ENCODE measurements around the gene EBP. TPM values are rescaled to one million over a fixed set of nuclear protein-coding genes. Genes with fewer than 3 reads are reported as not detected.

EBP gene
- total and polyA plus RNA-seq, 2 of the 8 experiments (the other 6 are each of a cell fraction or from before 2014, with no cell fraction given) = 143 to 286 TPM

- Histone ChIP-seq H3K9me3 (ENCODE audit: insufficient read depth in 2 of 2, low read depth in 1 of 2, low read length in 1 of 2) (no peaks in the 10 kb centered on the region), H3K27ac (ENCODE audit: low read depth, low read length) (no peak overlapping the region), H3K79me1 (ENCODE audit: low read depth, low read length) (no peaks in the 10 kb centered on the region), H2BK20ac (ENCODE audit: low read length) (no peak overlapping the region), H3K23ac (ENCODE audit: insufficient read length) (no peak overlapping the region), H2BK12ac (ENCODE audit: low read depth, low read length) (no peak overlapping the region), H2BK5ac (ENCODE audit: low read depth, low read length) (no peak overlapping the region), H4K5ac (ENCODE audit: insufficient read length, low read depth, low read length) (no peak overlapping the region), H4K8ac (ENCODE audit: extremely low read depth, insufficient read depth, low read length) (no peak overlapping the region), H3K4me1 (replicated peaks in 1 of 4; ENCODE audit: control insufficient read depth in 3 of 4, insufficient read depth in 4 of 4, low read length in 3 of 4) (no peaks in the 10 kb centered on the region; a peak in 1 of 7 replicates), H3K79me2 (ENCODE audit: control insufficient read depth in 1 of 2, insufficient read depth in 2 of 2, low read length in 2 of 2) (no peaks in the 10 kb centered on the region), H2AFZ (ENCODE audit: low read length) (no peak overlapping the region), H2BK120ac (replicated peaks; ENCODE audit: low read depth, low read length) (no peak overlapping the region), H3K4me2 (ENCODE audit: insufficient read depth in 1 of 2, low read depth in 2 of 2, low read length in 2 of 2) (no peak overlapping the region), H4K20me1 (replicated peaks in 1 of 2; ENCODE audit: control insufficient read depth in 1 of 2, insufficient read depth in 2 of 2, low read length in 2 of 2) (no peaks in the 10 kb centered on the region), H3K36me3 (ENCODE audit: control insufficient read depth in 2 of 4, insufficient read depth in 4 of 4, low read length in 3 of 4) (peaks cover 0 to 3% (median 0%) of the 10 kb centered on the region in 4 experiments; a peak in 2 of 8 replicates), H4K91ac (replicated peaks; ENCODE audit: insufficient read length, low read length) (no peak overlapping the region), H3K14ac (ENCODE audit: insufficient read length) (no peak overlapping the region), H3K4ac (replicated peaks; ENCODE audit: insufficient read length, low read depth, low read length) (no peak overlapping the region), H3K18ac (ENCODE audit: extremely low read depth, low read length) (no peak overlapping the region), H3K9ac (replicated peaks in 1 of 4; ENCODE audit: extremely low read depth in 1 of 4, low read depth in 3 of 4, low read length in 3 of 4) (no peak overlapping the region), H3K4me3 (ENCODE audit: extremely low read depth in 1 of 4, insufficient read depth in 2 of 4, low read depth in 3 of 4, low read length in 4 of 4) (no peak overlapping the region), H2AK5ac (ENCODE audit: low read depth, low read length) (no peak overlapping the region), H3K56ac (replicated peaks; ENCODE audit: insufficient read length, low read depth, low read length) (no peak overlapping the region), H2BK15ac (ENCODE audit: low read length) (no peak overlapping the region), H3K27me3 (replicated peaks in 1 of 4; ENCODE audit: control insufficient read depth in 3 of 4, extremely low read depth in 1 of 4, insufficient read depth in 3 of 4, low read length in 3 of 4) (no peaks in the 10 kb centered on the region), H3K23me2 (ENCODE audit: low read depth, low read length) (no peaks in the 10 kb centered on the region)
- WGBS, 2 experiments (ENCODE audit: extremely low coverage in 1 of 2, insufficient coverage in 1 of 2, insufficient read length in 1 of 2, insufficient replicate concordance in 2 of 2, low coverage in 1 of 2, low lambda C conversion rate in 2 of 2, missing lambda C conversion rate in 1 of 2) = 100% methylated on average over 1 of the region's 2 CpGs; no CpG with 5 or more reads in 1 of the 2 experiments
- POLR2A ChIA-PET (ENCODE audit: partially characterized antibody) = interaction anchor here (1.6 kb wide), 1 partner anchor 16 kb away, joined by 4 read pairs; no protein-coding TSS in a partner anchor
- CTCF ChIA-PET (ENCODE audit: partially characterized antibody) = no interaction called here
- FAIRE-seq = no peak
- no peak for DNase-seq (ENCODE audit: low read depth in 1 of 2, low spot score in 2 of 2)
- TF ChIP-seq TAF1 (IDR thresholded peaks at IDR 0.05; ENCODE audit: low read depth, low read length) (no peak), ZNF274 (IDR thresholded peaks at IDR 0.05; ENCODE audit: borderline replicate concordance, extremely low read depth, low read length) (no peak), ASH2L (IDR thresholded peaks at IDR 0.05; ENCODE audit: low read length) (no peak), TAF7 (optimal IDR thresholded peaks at IDR 0.05; ENCODE audit: borderline replicate concordance, low read depth, low read length) (no peak), EGR1 (IDR thresholded peaks at IDR 0.05; ENCODE audit: borderline replicate concordance, low read depth, low read length) (no peak), EZH2 (IDR thresholded peaks at IDR 0.05; ENCODE audit: low read depth, low read length, severe bottlenecking) (no peak), FOSL1 (IDR thresholded peaks at IDR 0.05; ENCODE audit: insufficient read depth, low read depth, low read length) (no peak)
- TF ChIP-seq, protein P1, sequence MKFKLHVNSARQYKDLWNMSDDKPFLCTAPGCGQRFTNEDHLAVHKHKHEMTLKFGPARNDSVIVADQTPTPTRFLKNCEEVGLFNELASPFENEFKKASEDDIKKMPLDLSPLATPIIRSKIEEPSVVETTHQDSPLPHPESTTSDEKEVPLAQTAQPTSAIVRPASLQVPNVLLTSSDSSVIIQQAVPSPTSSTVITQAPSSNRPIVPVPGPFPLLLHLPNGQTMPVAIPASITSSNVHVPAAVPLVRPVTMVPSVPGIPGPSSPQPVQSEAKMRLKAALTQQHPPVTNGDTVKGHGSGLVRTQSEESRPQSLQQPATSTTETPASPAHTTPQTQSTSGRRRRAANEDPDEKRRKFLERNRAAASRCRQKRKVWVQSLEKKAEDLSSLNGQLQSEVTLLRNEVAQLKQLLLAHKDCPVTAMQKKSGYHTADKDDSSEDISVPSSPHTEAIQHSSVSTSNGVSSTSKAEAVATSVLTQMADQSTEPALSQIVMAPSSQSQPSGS (IDR thresholded peaks at IDR 0.05; ENCODE audit: low read length) = no peak
Observed at GRCh38 chrX:48489892-48490291, 31.7 kb upstream of the EBP start.
